Glomerular visceral epithelial cell (primary cell): ENCODE measurements around the gene GPX4.
"Not testable (repeated sequence)": the region's sequence is repeated elsewhere in the genome, so short reads cannot be mapped to it uniquely, and the experiment has no call there.

Source experiments
- DNase-seq: peaks from one replicate; pipeline ENCODE4 v3.0.0-alpha.2; 2016; ENCODE audit errors: extremely low spot score

The GPX4 gene

DNA sequence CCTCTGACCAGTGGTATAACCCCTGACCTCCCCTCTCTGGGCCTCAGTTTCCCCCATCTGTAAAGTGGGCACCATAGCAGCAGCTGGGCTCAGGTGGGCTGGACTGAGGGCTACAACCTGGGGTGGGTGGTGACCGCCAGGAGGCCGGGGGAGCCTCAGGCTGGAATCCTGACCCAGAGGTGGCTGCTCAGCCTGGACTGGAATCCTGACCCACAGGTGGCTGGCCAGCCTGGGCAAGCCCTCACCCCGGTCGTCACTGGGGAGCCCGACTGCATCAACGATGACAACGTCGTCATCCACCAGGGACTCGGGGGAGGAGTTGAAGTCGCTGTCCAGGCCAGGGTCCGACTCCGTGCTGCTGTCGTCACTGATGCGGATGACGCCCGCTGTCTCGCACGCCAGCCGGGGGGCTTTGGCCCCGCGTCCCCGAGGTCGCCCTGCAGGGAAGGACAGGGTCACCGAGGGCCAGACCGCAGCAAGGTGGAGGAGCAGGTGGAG lies 10.2 kb downstream of the GPX4 start:
- no peak for DNase-seq

DNA sequence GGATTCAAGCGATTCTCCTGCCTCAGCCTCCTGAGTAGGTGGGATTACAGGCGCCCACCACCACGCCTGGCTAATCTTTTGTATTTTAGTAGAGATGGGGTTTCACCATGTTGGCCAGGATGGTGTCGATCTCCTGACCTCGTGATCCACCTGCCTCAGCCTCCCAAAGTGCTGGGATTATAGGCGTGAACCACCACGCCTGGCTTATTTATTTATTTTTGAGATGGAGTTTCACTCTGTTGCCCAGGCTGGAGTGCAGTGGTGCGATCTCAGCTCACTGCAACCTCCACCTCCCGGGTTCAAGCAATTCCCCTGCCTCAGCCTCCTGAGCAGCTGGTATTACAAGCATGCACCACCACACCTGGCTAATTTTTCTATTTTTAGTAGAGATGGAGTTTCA lies 10.9 kb downstream of the GPX4 start:
- not testable (repeated sequence) for DNase-seq

DNA sequence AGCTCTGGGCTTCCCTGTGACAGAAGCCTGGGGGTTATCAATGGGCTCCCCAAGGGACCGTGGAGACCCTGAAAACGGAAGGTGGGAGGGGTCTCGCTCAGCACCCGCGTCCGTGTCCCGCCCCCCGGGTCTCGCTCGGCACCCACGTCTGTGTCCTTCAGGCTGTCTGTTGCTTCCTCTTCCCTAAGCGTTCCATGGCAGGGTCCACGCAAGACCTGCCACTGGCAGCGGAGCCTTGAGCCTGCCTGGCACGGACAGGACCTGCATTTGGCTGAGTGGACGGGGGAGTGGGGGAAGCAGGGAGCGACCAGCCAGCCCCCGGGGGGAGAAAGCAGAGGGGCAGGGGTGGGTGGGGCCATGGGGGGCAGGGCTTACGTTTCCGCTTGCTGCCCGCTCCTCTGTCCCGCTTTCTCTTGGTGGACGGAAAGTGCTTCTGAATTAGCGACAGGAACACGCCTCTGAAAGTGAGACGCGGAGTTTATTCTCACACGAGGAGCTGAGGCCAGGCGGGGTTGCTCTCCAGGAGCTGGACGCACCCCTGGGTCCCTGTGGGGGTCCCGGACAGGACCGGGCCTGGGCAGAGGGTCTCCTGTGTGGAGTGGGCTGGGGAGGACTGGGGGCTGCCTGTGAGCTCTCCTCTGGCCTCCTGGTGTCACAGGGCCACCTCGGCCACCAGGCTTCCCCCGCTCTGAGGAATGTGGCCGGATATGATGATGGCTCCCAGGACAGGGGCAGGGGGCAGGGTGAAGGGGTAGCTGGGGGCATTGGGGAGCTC lies 12.0 kb downstream of the GPX4 start:
- no peak for DNase-seq

DNA sequence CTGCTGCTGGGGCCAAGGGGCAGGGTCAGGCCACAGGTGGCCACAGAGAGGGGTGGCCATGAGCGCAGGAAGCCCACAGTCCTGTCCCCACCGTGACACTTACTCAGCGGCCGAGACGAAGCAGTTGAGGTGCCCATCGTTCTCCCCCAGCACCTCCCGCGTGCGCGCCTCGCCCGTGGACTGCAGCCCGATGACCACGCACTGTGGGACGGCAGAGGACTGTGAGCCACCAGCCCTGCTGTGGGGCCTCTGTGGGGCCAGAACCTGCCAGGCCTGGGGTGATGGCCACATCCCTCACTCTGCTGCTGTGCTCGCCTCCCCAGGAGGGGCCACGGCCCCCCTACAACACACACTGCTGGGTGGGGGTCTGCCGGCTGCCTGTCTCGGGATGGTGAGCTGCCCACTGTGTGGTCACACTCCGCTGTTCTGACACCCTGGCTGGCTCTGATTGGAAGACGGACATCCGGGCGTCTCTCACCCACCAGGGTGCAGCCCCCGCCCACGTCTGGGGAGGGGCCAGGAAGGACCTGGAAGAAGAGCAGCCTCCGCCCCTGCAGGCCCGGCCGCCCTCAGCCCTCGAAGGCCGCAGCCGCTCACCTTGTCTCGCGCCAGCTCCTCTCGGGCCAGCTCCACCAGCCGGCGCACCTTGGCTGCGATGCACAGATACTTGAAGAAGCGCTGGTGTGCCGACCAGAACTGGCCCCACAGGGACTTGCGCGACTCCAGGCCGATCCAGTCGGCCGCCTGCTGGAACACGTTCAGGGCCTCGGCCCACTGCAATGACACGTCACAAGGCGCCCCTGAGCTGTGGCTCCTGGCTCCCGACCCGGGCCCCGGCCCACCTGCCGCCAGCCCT lies 13.2 kb downstream of the GPX4 start:
- no peak for DNase-seq

DNA sequence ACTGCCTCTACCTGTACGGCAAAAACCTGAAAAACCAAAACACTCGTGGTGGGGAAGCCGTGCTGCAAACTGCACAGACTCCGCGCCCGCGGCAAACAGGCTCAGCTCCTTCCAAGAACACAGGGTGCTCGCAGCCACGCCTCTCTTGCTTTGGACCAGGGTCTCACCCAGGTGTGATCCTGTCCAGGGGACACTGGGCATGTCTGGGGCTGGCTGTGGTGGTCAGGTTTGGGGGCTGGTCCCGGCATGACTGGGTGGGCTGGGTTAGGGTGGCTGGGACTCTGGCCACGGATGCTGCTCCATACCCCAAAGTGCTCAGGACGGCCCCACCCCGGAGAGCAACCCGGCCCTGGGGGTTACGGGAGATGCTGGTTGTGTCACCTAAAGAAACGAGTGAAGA lies 13.9 kb downstream of the GPX4 start:
- no peak for DNase-seq

DNA sequence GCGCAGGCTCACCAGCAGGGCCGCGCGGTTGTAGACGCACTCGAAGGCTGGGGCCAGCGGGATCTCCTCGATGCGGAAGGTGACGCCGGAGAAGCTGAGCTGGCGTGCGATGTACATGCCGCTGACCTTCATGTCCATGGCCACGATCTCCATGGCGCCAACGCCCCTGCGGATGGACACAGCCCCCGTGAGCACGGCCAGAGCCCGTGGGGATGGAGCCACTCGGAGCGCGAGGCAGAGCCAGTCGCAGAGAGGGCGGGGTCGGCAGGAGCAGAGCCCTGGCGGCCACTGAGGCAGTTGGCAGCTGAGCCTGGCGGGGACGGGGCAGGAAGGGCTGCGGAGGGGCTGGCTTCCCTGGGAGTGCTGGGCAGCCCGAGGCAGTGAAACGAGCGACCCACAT lies 15.2 kb downstream of the GPX4 start:
- DNase-seq: no peak

DNA sequence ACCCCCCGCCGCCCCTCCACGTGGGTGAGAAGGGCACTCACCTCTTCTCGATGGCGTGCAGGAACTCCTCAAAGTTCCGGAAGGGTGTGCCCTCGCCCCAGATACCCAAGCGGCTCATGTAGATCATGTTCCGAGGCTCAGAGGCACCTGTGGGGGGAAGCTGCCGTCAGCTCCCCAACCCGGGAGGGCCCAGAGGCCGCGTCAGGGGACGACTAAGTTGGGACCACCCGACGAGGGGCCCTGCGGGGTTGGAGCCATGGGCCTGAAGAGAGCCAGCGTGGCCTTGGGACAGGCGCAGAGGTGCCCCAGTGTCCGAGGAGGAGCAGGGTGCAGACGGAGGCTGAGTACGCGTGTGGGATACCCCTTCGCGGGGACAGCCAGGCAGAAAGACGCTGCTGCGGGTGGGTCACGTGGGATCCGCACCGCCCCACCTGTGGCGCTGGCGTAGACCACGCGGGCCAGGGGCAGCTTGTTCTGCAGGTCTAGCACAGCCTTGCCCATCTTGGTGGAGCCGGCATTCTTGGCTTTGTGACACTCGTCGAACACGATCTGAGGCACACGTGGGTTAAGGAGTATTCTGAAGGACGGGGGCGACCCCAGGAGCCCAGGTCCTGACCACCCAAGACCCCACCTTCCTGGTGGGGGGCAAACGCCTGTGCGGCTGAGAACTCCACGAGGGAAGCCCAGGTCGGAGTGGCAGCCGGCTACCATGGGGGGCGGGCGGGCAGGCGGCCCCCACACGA lies 15.9 kb downstream of the GPX4 start:
- DNase-seq: no peak

DNA sequence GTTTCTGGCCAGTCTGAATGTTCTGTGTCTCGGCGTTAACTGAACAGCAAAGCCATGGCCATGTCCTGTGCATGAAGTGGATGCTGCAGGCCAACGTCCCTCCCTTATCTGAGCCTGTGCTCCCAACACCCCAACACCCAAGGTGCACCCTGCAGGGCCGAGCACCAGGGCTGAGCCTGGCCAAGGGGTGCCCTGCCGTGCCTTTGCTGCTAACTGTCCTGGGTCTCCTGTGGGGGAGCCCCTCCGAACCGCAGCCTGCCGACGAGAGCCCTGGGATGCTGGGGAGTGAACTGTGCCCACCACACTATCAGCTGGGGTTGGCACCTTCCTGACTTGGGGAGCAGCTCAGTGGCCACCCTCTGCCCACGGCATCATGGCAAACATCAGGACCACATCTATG lies 17.6 kb downstream of the GPX4 start:
- DNase-seq: no peak

DNA sequence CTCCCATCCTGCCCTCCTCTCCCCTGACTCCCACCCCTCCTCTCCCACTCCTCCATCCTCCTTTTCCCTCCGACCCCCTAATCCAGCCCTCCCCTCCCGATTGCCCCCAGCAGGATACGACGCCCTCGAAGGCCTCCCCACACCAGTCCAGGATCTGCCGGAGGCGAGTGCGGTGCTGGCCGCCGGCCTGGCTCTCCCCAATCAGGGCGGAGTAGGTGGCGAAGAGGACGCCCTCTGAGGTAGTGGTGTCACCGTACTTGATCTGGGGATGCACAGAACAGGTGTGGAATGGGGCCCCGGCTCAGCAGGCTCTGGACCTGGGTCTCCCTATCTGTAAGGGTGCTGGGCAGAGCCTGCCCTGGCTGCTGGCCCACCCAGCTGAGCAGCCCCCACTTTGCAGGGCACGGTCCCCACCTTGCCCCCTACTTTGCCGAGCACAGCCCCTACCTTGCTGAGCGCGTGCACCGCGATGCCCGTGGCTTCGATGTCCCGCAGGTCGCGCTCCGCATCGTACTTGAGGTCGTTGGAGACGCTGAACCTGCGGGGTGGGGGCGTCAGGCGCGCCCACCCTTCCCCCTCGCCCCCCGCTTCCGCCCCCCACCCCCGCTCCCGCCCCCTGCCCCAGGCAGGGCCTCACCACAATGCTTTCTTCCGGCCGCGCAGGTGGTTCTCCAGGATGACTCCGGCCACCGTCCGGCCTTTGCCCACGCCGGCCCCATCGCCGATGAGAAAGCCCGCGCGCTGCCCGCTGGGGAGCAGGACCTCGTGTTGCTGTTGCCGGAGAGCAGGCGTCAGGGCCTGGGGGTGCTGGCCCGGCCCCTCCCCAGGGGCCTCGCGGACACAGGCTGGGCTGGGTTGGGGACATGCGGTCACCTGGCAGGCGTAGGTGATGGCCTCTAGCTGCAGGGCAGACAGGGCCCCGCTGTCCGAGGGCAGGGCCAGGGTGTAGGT lies 18.5 kb downstream of the GPX4 start:
- DNase-seq: no peak

DNA sequence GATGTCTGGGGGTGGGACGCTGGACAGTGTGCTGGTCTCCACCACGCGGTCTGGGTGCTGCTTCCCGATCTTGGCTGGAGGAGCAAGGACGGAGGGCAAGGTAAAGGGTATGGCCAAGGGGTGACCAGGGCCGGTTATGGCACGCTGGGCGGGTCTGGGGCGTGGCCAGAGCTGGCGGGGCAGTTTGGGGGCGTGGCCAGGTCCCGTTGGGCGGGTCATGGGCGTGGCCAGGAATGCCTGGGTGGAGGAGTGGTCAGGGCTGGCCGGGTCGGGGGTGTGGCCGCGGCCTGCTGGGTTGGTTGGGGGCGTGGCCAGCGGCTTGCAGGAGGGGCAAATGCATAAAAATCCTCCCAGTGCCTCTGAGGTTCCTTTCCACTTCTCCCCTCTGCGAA lies 19.2 kb downstream of the GPX4 start:
- DNase-seq: peak; percentile 84

DNA sequence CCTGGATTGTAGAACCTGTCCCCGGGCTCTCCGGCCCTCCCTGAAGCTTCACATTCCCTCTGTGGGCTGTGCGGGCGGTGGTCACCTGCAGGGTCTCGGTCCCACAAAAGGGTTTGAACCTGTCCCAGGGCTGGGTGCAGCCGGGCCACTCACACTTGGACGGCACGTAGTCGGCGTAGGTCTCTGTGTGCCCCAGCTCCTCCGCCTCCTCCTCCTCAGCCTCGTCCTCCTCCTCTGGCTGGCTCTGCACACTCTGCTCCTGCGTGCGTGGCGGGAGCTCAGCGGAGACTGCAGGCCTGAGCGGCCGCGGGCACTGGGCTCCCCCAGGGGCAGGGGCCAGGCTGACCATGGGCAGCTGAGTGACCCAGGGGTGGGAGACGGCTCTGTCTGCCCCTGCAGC lies 19.6 kb downstream of the GPX4 start:
- no peak for DNase-seq

DNA sequence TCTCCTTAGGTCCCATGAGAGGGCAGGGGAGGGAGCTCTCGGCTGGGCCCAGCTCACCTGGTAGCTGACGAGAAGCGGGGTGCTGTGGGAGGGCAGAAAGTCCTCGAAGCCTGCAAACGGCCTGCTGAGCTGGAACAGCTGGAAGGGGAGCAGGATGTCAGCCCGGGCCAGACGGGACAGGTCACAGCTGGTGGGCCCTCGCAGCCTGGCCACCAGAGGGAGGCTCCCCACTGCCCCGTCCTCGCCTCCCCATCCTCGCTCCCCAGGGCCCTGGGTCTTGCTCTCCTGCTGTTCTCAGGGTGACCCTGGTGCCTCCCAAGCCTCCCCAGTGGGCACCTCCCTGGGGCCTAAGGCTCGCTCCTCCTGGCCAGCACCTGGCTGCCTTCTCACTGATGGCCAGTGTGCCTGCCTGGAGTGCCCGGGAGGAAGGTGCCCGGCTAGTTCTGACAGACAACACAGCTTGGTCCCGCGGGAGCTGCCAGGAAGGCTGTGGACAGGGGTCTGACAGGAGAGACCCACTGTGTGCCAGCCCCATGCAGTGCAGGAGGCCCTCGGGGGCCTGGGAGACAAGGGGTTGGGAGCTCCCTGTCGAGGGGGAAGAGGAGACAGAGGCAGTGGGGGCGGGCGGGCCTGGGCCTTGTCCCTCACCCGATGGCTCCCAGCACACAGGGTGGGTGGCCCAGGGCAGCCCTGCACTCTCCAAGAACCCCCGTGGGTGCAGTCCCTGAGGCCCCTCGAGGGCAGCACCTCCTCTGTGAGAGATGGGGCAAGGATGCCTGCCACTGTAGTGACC lies 20.3 kb downstream of the GPX4 start:
- DNase-seq: no peak

DNA sequence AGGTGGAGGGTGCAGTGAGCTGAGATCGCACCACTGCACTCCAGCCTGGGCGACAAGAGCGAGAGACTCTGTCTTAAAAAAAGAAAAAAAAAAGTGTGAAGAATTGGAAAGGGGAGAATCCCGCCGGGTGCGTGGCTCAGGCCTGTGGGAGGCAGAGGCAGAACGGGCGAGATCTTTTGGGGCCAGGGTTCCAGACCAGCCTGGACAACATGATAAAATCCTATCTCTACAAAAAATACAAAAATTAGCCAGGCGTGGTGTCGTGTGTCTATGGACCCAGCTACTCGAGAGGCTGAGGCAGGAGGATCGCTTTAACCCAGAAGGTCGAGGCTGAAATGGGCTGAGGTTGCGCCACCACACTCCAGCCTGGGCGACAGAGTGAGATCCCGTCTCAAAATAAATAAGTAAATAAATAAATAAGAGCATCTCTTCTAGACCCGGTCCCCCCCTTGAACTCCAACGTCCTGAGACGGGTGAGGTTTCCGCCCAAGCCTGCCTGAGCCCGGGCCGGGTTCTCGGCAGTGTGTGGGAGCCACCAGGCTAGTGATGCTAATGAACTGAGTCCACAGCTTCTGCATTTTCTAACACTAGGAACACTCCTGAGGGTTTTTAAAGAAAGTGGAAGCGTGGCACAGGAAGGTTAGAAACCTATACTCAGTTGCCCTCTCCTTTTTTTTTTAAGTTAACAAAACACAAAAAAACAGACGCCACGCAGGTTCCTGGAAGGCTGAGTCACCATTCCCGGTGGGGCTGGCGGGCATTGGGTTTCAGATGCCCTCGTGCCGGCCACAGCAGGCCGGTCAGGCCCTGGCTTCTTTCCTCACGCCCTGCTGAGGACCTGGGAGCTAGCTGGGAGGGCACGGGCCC lies 22.0 kb downstream of the GPX4 start:
- DNase-seq: peak; percentile 65

DNA sequence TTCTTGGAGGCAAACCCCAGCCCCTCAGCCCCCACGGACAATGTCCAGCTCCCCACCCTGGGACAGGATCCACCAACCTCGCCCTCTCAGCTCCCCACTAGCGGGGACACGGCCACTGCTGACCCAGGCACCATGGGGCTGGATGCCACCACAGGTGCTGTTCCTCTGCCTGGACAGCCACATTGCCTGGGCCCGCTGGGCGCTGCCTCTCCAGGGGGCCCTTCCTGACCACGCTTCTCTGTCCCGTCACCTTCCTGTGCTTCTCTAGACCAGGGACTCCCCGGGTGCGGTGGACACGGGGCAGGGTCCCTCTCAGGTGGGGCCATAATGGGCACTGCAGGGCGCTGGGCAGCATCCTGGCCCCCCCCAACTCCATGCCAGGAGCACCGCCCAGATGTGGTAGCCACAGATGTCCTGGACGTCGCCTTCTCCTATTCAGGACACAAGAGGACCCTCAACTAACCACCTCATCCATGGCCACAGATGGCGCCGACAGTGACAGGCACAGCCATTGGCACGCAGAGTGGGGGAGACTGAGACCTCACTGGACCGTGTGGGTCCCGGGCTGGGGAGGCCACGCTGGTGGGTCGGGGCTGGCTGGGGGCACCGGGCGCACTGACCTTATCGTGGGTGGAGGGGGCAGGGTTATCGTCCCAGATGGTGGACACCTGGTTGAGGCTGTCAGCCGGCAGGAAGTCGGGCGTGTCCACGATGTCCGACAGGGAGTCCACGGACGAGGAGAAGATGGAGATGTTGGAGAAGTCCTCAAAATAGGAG lies 23.4 kb downstream of the GPX4 start:
- no peak for DNase-seq

DNA sequence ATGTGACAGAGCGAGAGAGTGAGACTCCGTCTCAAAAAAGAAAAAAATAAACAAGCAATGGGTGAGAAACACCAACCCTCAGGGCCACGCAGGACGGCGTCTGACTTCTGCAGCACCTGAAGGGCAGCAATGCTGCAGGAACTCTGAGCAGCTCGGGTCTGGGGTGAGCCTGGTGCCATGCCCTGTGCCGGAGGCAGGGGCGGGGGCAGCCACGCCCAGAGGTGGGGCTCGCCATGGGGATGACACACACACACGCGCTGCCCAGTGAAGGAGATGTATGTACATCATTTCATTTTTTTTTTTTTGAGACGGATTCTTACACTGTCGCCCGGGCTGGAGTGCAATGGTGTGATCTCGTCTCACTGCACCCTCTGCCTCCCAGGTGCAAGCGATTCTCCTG lies 24.3 kb downstream of the GPX4 start:
- DNase-seq: no peak

DNA sequence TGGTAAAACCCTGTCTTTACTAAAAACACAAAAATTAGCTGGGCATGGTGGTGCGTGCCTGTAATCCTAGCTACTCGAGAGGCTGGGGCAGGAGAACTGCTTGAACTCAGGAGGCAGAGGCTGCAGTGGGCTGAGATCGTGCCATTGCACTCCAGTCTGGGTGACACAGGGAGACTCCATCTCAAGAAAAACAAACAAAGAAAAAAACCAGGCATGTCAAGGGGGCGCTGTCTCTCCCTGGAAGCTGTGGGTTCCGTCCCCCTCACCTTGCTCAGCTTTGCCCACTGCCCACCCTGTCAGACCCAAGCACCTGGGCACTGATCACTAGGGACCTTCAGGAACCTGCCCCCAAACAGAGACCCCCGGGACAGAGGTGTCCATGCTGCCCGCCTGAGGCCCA lies 25.3 kb downstream of the GPX4 start:
- DNase-seq: not testable (repeated sequence)

DNA sequence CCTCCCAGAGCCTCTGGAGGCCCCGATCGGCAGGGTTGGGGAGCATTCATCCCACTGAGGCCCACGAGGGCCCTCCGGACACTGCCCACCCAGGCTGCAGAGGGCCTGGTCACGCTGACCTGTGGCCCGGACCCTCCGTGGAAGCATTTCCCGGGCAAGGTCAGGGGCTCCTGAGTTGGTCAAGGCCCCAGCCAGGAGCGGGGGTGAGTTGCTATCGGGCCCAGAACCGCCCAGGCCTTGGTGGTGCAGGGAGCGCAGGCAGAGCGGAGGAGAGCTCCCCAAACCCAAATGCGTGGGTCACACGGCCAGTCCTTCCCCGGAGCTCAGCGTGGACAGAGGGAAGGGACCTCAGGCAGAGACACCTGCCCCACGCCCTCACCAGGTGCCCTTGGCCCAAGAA lies 25.7 kb downstream of the GPX4 start:
- DNase-seq: no peak
